GM11168 (cell line): Measurements from ENCODE around the gene PATJ.
"Not testable (repeated sequence)": the region's sequence is repeated elsewhere in the genome, so short reads cannot be mapped to it uniquely, and the experiment has no call there.

Experiments used
- in situ Hi-C: fragments of 300-500 bp; cut with MboI; formaldehyde crosslinking; loops from one replicate; pipeline ENCODE4 v1.12.0; 2022; ENCODE audit warnings: low sequenced_read_pairs; ENCODE audit not compliant: unreplicated experiment

The PATJ gene

GRCh38 chr1:62131093-62131725 is 388.9 kb downstream of the PATJ start:
- in situ Hi-C loops, result no loop called here

- in situ Hi-C loops, result no loop called here
Observed at GRCh38 chr1:62138029-62138428, 395.7 kb downstream of the PATJ start.

GRCh38 chr1:62139410-62139809 is 397.1 kb downstream of the PATJ start:
- in situ Hi-C loops, result no loop called here

- in situ Hi-C loops, result no loop called here
Observed at GRCh38 chr1:62140666-62141065, 398.4 kb downstream of the PATJ start.

GRCh38 chr1:62142496-62142895 is 400.2 kb downstream of the PATJ start:
- in situ Hi-C loops, result no loop called here

- in situ Hi-C loops, result no loop called here
Observed at GRCh38 chr1:62144238-62144831, 402.1 kb downstream of the PATJ start.

- in situ Hi-C loops, result loop anchor here (25.0 kb wide), 1 partner anchor 577 kb away; no protein-coding TSS in a partner anchor
Observed at GRCh38 chr1:62159940-62160348, 417.7 kb downstream of the PATJ start.

GRCh38 chr1:62161711-62162110 is 419.4 kb downstream of the PATJ start:
- in situ Hi-C loops, result loop anchor here (25.0 kb wide), 1 partner anchor 576 kb away; no protein-coding TSS in a partner anchor

GRCh38 chr1:62170380-62170779 is 428.1 kb downstream of the PATJ start:
- in situ Hi-C loops, result loop anchor here (25.0 kb wide), 1 partner anchor 567 kb away; no protein-coding TSS in a partner anchor

- in situ Hi-C loops, result loop anchor here (5.0 kb wide), 1 partner anchor 237 kb away; no protein-coding TSS in a partner anchor
Observed at GRCh38 chr1:62175568-62176179, 433.4 kb downstream of the PATJ start.

GRCh38 chr1:62176597-62177312 is 434.5 kb downstream of the PATJ start:
- in situ Hi-C loops, result loop anchor here (5.0 kb wide), 1 partner anchor 236 kb away; no protein-coding TSS in a partner anchor

GRCh38 chr1:62177621-62178020 is 435.3 kb downstream of the PATJ start:
- in situ Hi-C loops, result loop anchor here (5.0 kb wide), 1 partner anchor 235 kb away; no protein-coding TSS in a partner anchor

GRCh38 chr1:62178372-62178771 is 436.1 kb downstream of the PATJ start:
- in situ Hi-C loops, result loop anchor here (5.0 kb wide), 1 partner anchor 234 kb away; no protein-coding TSS in a partner anchor

GRCh38 chr1:62180054-62180453 is 437.8 kb downstream of the PATJ start:
- in situ Hi-C loops, result not testable (repeated sequence)

GRCh38 chr1:62180639-62181038 is 438.4 kb downstream of the PATJ start:
- in situ Hi-C loops, result no loop called here

GRCh38 chr1:62181532-62181931 is 439.3 kb downstream of the PATJ start:
- in situ Hi-C loops, result no loop called here

- in situ Hi-C loops, result not testable (repeated sequence)
Observed at GRCh38 chr1:62182157-62182556, 439.9 kb downstream of the PATJ start.

GRCh38 chr1:62183164-62184020 is 441.1 kb downstream of the PATJ start:
- in situ Hi-C loops, result not testable (repeated sequence)

- in situ Hi-C loops, result no loop called here
Observed at GRCh38 chr1:62184336-62184735, 442.1 kb downstream of the PATJ start.

- in situ Hi-C loops, result not testable (repeated sequence)
Observed at GRCh38 chr1:62185233-62185632, 443.0 kb downstream of the PATJ start.
